ENCODE measurements around the gene ZNF367. TPM values are rescaled to one million over a fixed set of nuclear protein-coding genes. Genes with fewer than 3 reads are reported as not detected.
A peak's percentile ranks its signal among the peaks of the same experiment; 100 is the strongest.

The ZNF367 gene
- total RNA-seq, 1 experiment from 2014 or later, result 2.7 TPM

- H3K9me3 Mint-ChIP-seq (ENCODE audit: unreplicated experiment), result no peaks in the 10 kb centered on the region
- peaks cover 12% of the 10 kb centered on the region for H3K4me1 Mint-ChIP-seq (ENCODE audit: insufficient read depth, unreplicated experiment)
- no TSS peak for BruUV-seq (replicated peaks)
- TF ChIP-seq, protein P1, sequence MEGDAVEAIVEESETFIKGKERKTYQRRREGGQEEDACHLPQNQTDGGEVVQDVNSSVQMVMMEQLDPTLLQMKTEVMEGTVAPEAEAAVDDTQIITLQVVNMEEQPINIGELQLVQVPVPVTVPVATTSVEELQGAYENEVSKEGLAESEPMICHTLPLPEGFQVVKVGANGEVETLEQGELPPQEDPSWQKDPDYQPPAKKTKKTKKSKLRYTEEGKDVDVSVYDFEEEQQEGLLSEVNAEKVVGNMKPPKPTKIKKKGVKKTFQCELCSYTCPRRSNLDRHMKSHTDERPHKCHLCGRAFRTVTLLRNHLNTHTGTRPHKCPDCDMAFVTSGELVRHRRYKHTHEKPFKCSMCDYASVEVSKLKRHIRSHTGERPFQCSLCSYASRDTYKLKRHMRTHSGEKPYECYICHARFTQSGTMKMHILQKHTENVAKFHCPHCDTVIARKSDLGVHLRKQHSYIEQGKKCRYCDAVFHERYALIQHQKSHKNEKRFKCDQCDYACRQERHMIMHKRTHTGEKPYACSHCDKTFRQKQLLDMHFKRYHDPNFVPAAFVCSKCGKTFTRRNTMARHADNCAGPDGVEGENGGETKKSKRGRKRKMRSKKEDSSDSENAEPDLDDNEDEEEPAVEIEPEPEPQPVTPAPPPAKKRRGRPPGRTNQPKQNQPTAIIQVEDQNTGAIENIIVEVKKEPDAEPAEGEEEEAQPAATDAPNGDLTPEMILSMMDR (IDR thresholded peaks at IDR 0.05; ENCODE audit: unreplicated experiment), result no peak
- ChIA-PET CTCF (interaction anchor here (0.5 to 1.4 kb wide), 6 partner anchors 9 to 253 kb away, joined by 3 to 4 read pairs (median 3); no protein-coding TSS in a partner anchor), POLR2A (interaction anchor here (0.6 to 2.3 kb wide), 12 partner anchors 7 to 906 kb away, joined by 3 to 17 read pairs (median 4); partner anchors contain the start of gene HABP4)
- intact Hi-C loops (cut with micrococcal nuclease), result no loop called here
- H3K4me3 Mint-ChIP-seq (ENCODE audit: unreplicated experiment), result no peak overlapping the region
- DNase-seq (ENCODE audit: unreplicated experiment), result no peak
- no peaks in the 10 kb centered on the region for H3K36me3 Mint-ChIP-seq (ENCODE audit: insufficient read depth, unreplicated experiment)
- no peaks in the 10 kb centered on the region for H3K27me3 Mint-ChIP-seq (ENCODE audit: insufficient read depth, unreplicated experiment)
- H3K27ac Mint-ChIP-seq (ENCODE audit: low read depth, unreplicated experiment), result peak overlapping the region; percentile 81
These were observed 4.6 kb downstream of the ZNF367 start for GRCh38 chr9:96413302-96414221.

- POLR2A ChIA-PET, result interaction anchor here (0.5 to 2.3 kb wide), 4 partner anchors 8 to 27 kb away, joined by 3 to 17 read pairs (median 4); no protein-coding TSS in a partner anchor
- intact Hi-C loops (cut with micrococcal nuclease), result no loop called here
- TF ChIP-seq, protein P1 (IDR thresholded peaks at IDR 0.05; ENCODE audit: unreplicated experiment), result no peak
- no peak overlapping the region for H3K4me3 Mint-ChIP-seq (ENCODE audit: unreplicated experiment)
- no peaks in the 10 kb centered on the region for H3K27me3 Mint-ChIP-seq (ENCODE audit: insufficient read depth, unreplicated experiment)
- H3K27ac Mint-ChIP-seq (ENCODE audit: low read depth, unreplicated experiment), result no peak overlapping the region
- DNase-seq (ENCODE audit: unreplicated experiment), result no peak
- CTCF ChIA-PET, result interaction anchor here (1.1 kb wide), 1 partner anchor 85 kb away, joined by 3 read pairs; no protein-coding TSS in a partner anchor
- no TSS peak for BruUV-seq (replicated peaks)
- peaks cover 12% of the 10 kb centered on the region for H3K4me1 Mint-ChIP-seq (ENCODE audit: insufficient read depth, unreplicated experiment)
- H3K9me3 Mint-ChIP-seq (ENCODE audit: unreplicated experiment), result no peaks in the 10 kb centered on the region
- H3K36me3 Mint-ChIP-seq (ENCODE audit: insufficient read depth, unreplicated experiment), result no peaks in the 10 kb centered on the region
These were observed 5.8 kb downstream of the ZNF367 start for GRCh38 chr9:96412174-96412913.

GRCh38 chr9:96411129-96411838, 6.9 kb downstream of the ZNF367 start:
- H3K36me3 Mint-ChIP-seq (ENCODE audit: insufficient read depth, unreplicated experiment), result no peaks in the 10 kb centered on the region
- BruUV-seq (replicated peaks), result no TSS peak
- no peak overlapping the region for H3K4me3 Mint-ChIP-seq (ENCODE audit: unreplicated experiment)
- no peak for DNase-seq (ENCODE audit: unreplicated experiment)
- peaks cover 7% of the 10 kb centered on the region for H3K4me1 Mint-ChIP-seq (ENCODE audit: insufficient read depth, unreplicated experiment)
- H3K27me3 Mint-ChIP-seq (ENCODE audit: insufficient read depth, unreplicated experiment), result no peaks in the 10 kb centered on the region
- ChIA-PET CTCF (no interaction called here), POLR2A (no interaction called here)
- no peak overlapping the region for H3K27ac Mint-ChIP-seq (ENCODE audit: low read depth, unreplicated experiment)
- H3K9me3 Mint-ChIP-seq (ENCODE audit: unreplicated experiment), result no peaks in the 10 kb centered on the region
- intact Hi-C loops (cut with micrococcal nuclease), result no loop called here
- TF ChIP-seq, protein P1 (IDR thresholded peaks at IDR 0.05; ENCODE audit: unreplicated experiment), result no peak

Measured in MCF 10A (cell line).